IMR-90 (cell line): Measurements from ENCODE around the gene ADGRB3. TPM values are rescaled to one million over a fixed set of nuclear protein-coding genes. Genes with fewer than 3 reads are reported as not detected.
A peak's percentile ranks its signal among the peaks of the same experiment; 100 is the strongest.

ENCODE experiments used
- ATAC-seq: fragments of 200-7000 bp; cut with Tn5 transposase; 2 replicates; pipeline ENCODE4 v1.9.1; 2020; ENCODE audit warnings: low read depth, mild to moderate bottlenecking, moderate library complexity
- BruUV-seq: library from RNA; stranded (reverse); fragments of 400-500 nt; replicated peaks from 2 replicates; lab custom pipeline; 2021; lab: Mats Ljungman, UMichigan
- CTCF ChIA-PET: fragments of 300-600 bp; formaldehyde crosslinking; extraction: SDS; loops from one replicate; lab custom pipeline; 2021; ENCODE audit warnings: antibody characterized with exemption; lab: Yijun Ruan, JAX
- POLR2A ChIA-PET: fragments of 300-600 bp; sonication (Branson Sonifier 250); formaldehyde crosslinking; loops from one replicate; lab custom pipeline; 2022; ENCODE audit warnings: antibody characterized with exemption; ENCODE audit not compliant: unreplicated experiment; lab: Charles Lee
- DNase-seq: peaks from one replicate; pipeline ENCODE4 v3.0.0; 2013
- H2AFZ ChIP-seq: replicated peaks from 2 replicates; pipeline ENCODE3; 2013; ENCODE audit warnings: low read length, mild to moderate bottlenecking; ENCODE audit not compliant: poor library complexity
- H2AK5ac ChIP-seq: 2 replicates; pipeline ENCODE4 v1.6.1; 2013; ENCODE audit warnings: low read depth, low read length, inconsistent platforms
- H2AK9ac ChIP-seq: replicated peaks from 2 replicates; pipeline ENCODE3; 2013; ENCODE audit warnings: mild to moderate bottlenecking, low read depth, low read length, moderate library complexity; ENCODE audit not compliant: poor library complexity
- H2BK120ac ChIP-seq: 2 replicates; pipeline ENCODE4 v1.6.1; 2013; ENCODE audit warnings: low read depth, low read length, inconsistent platforms
- H2BK15ac ChIP-seq: 3 replicates; pipeline ENCODE4 v1.6.1; 2013; ENCODE audit warnings: low read depth, low read length, inconsistent platforms
- H2BK20ac ChIP-seq: 2 replicates; pipeline ENCODE4 v1.6.1; 2013; ENCODE audit warnings: low read depth, mild to moderate bottlenecking, inconsistent platforms, low read length, moderate library complexity
- H2BK5ac ChIP-seq: 2 replicates; pipeline ENCODE4 v1.6.1; 2013; ENCODE audit warnings: mild to moderate bottlenecking, low read depth, low read length, inconsistent platforms; ENCODE audit not compliant: poor library complexity, severe bottlenecking
- H3K14ac ChIP-seq: replicated peaks from 2 replicates; pipeline ENCODE4 v1.6.1; 2013; ENCODE audit warnings: low read depth, low read length, inconsistent platforms
- H3K18ac ChIP-seq: 2 replicates; pipeline ENCODE4 v1.6.1; 2013; ENCODE audit warnings: low read depth, low read length, control low read depth
- H3K23ac ChIP-seq: 2 replicates; pipeline ENCODE4 v1.6.1; 2013; ENCODE audit warnings: low read depth, low read length, inconsistent platforms
- H3K27ac ChIP-seq: 2 replicates; pipeline ENCODE4 v1.5.1; 2013; ENCODE audit warnings: mild to moderate bottlenecking, control low read depth, low read length; ENCODE audit not compliant: insufficient read depth
- H3K27me3 ChIP-seq: 2 replicates; pipeline ENCODE4 v1.6.1; 2013; ENCODE audit warnings: low read length; ENCODE audit not compliant: control insufficient read depth, insufficient read depth
- H3K36me3 ChIP-seq: 2 replicates; pipeline ENCODE4 v1.6.1; 2013; ENCODE audit warnings: low read length, mixed read lengths; ENCODE audit not compliant: control insufficient read depth, insufficient read depth
- H3K4ac ChIP-seq: 2 replicates; pipeline ENCODE4 v1.6.1; 2013; ENCODE audit warnings: low read depth, low read length, inconsistent platforms
- H3K4me1 ChIP-seq: 2 replicates; pipeline ENCODE4 v1.6.1; 2013; ENCODE audit warnings: low read length, mixed read lengths; ENCODE audit not compliant: control insufficient read depth, insufficient read depth
- H3K4me2 ChIP-seq: 2 replicates; pipeline ENCODE4 v1.6.1; 2013; ENCODE audit warnings: low read depth, mild to moderate bottlenecking, control low read depth, low read length, moderate library complexity
- H3K4me3 ChIP-seq: 2 replicates; pipeline ENCODE4 v1.5.1; 2013; ENCODE audit warnings: low read depth, mild to moderate bottlenecking, control low read depth, low read length, moderate library complexity; ENCODE audit not compliant: insufficient read depth
- H3K56ac ChIP-seq: 2 replicates; pipeline ENCODE4 v1.6.1; 2013; ENCODE audit warnings: low read length, inconsistent platforms; ENCODE audit not compliant: insufficient read depth; ENCODE audit errors: extremely low read depth
- H3K79me1 ChIP-seq, 2 experiments: 2 replicates each; pipeline ENCODE4 v1.6.1; 2013; ENCODE audit warnings: low read length in 2 of 2, inconsistent platforms in 1 of 2, low read depth in 1 of 2
- H3K9ac ChIP-seq: 2 replicates; pipeline ENCODE4 v1.6.1; 2013; ENCODE audit warnings: low read depth, low read length, control low read depth
- H3K9me1 ChIP-seq: 2 replicates; pipeline ENCODE4 v1.6.1; 2013; ENCODE audit warnings: low read length, inconsistent platforms; ENCODE audit not compliant: insufficient read depth
- H3K9me3 ChIP-seq: 2 replicates; pipeline ENCODE4 v1.6.1; 2013; ENCODE audit warnings: low read length; ENCODE audit not compliant: control insufficient read depth, insufficient read depth
- H4K20me1 ChIP-seq: 2 replicates; pipeline ENCODE4 v1.6.1; 2013; ENCODE audit warnings: low read length, inconsistent platforms; ENCODE audit not compliant: insufficient read depth
- H4K5ac ChIP-seq: 2 replicates; pipeline ENCODE4 v1.6.1; 2013; ENCODE audit warnings: mild to moderate bottlenecking, low read depth, low read length, control low read depth
- H4K8ac ChIP-seq, 2 experiments: 2 replicates each; pipeline ENCODE4 v1.6.1; 2013; ENCODE audit warnings: low read depth in 2 of 2, low read length in 2 of 2, control low read depth in 1 of 2, inconsistent platforms in 1 of 2
- H4K91ac ChIP-seq: 2 replicates; pipeline ENCODE4 v1.6.1; 2013; ENCODE audit warnings: low read depth, low read length, inconsistent platforms; ENCODE audit not compliant: insufficient read depth
- CEBPB ChIP-seq: IDR thresholded peaks from 2 replicates; pipeline ENCODE4 v1.6.1; 2012; ENCODE audit warnings: low read depth, low read length, improper control_type of control experiment
- CHD1 ChIP-seq: IDR thresholded peaks from 2 replicates; pipeline ENCODE4 v1.6.1; 2012; ENCODE audit warnings: low read depth, low read length, improper control_type of control experiment
- NFE2L2 ChIP-seq: fragments of 150-350 bp; IDR thresholded peaks from 2 replicates; pipeline ENCODE4 v1.6.1; 2016; ENCODE audit warnings: low read depth, mild to moderate bottlenecking, low read length
- RAD21 ChIP-seq: IDR thresholded peaks from 2 replicates; pipeline ENCODE4 v1.6.1; 2012; ENCODE audit warnings: low read length, improper control_type of control experiment
- RCOR1 ChIP-seq: IDR thresholded peaks from 2 replicates; pipeline ENCODE4 v1.6.1; 2012; ENCODE audit warnings: mild to moderate bottlenecking, low read length, improper control_type of control experiment; ENCODE audit not compliant: insufficient replicate concordance
- WGBS, 2 experiments: methylation state at CpG; one replicate each; pipeline versions ENCODE4 v1.1.5 to v1.1.7; 2013; ENCODE audit warnings: missing lambda C conversion rate in 2 of 2; ENCODE audit not compliant: insufficient read length in 1 of 2; ENCODE audit errors: extremely low coverage in 2 of 2; 5-methylcytosine and 5-hydroxymethylcytosine counted together
- dilution Hi-C: fragments of 300-500 bp; cut with HindIII; formaldehyde crosslinking; loops from one replicate; pipeline ENCODE4 v1.14.3; 2018; ENCODE audit warnings: low sequenced_read_pairs; ENCODE audit not compliant: unreplicated experiment
- in situ Hi-C: fragments of 300-500 bp; cut with MboI; formaldehyde crosslinking; loops from 3 replicates; pipeline ENCODE4 v1.14.3; 2019; ENCODE audit warnings: low sequenced_read_pairs, inconsistent platforms, mixed read lengths
- intact Hi-C: fragments of 100-400 bp; cut with micrococcal nuclease; formaldehyde crosslinking; loops from 2 replicates; pipeline ENCODE4 v1.10.0; 2022
- polyA plus RNA-seq, 3 experiments: library from polyadenylated mRNA; depleted of rRNA; stranded (reverse); fragments of >200 nt; gene quantifications; 2 replicates each; pipeline ENCODE4 v1.2.3, GENCODE V29; 2012; ENCODE audit warnings: low replicate concordance in 1 of 3
- total RNA-seq: library from RNA; depleted of rRNA; stranded (reverse); fragments of >200 nt; gene quantifications from 2 replicates; pipeline ENCODE4 v1.2.3, GENCODE V29; 2012

Gene ADGRB3
- total and polyA plus RNA-seq, 2 of the 4 experiments (the other 2 are of a cell fraction), result not detected

DNA sequence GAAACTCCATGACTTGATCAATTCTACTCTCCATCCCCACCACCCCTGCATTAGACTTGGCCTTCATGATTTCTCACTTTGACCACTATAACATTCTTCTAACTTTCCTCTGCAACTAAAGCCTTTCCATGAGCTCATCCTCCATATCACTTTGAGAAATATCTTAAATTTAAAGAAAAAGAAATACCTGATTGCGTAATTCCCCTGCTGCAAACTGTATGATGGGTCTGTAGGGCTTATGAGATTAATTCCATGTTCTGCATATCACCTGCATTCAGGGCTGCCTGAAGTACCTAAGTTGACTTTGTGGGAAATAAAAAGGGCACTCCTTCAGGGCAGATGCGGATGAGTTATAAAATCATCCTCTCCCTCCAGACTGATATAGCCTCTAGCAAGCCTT is 611.9 kb downstream of the ADGRB3 start:
- Histone ChIP-seq H3K36me3 (no peaks in the 10 kb centered on the region), H2AK9ac (no peak overlapping the region), H2BK15ac (no peak overlapping the region), H3K56ac (no peak overlapping the region), H3K27ac (no peak overlapping the region), H3K4me1 (no peaks in the 10 kb centered on the region), H4K91ac (no peak overlapping the region), H2BK20ac (no peak overlapping the region), H3K27me3 (no peaks in the 10 kb centered on the region), H3K9me3 (no peaks in the 10 kb centered on the region), H2BK120ac (no peak overlapping the region), H3K23ac (no peak overlapping the region), H3K9me1 (no peaks in the 10 kb centered on the region), H3K18ac (no peak overlapping the region), H3K4me2 (no peak overlapping the region), H3K9ac (no peak overlapping the region), H4K20me1 (no peaks in the 10 kb centered on the region), H2BK5ac (no peak overlapping the region), H2AFZ (no peak overlapping the region), H3K79me1 (no peaks in the 10 kb centered on the region), H4K8ac (no peak overlapping the region), H3K4me3 (no peak overlapping the region), H3K4ac (no peak overlapping the region), H4K5ac (no peak overlapping the region), H2AK5ac (no peak overlapping the region), H3K14ac (no peak overlapping the region)
- no CpG with 5 or more reads among the region's 2 CpGs for WGBS, 2 experiments
- BruUV-seq, result no TSS peak
- ChIA-PET POLR2A (no interaction called here), CTCF (no interaction called here)
- intact Hi-C loops (no loop called here), in situ Hi-C loops (no loop called here), dilution Hi-C loops (no loop called here)
- TF ChIP-seq RAD21, result no peak
- TF ChIP-seq NFE2L2, result no peak
- TF ChIP-seq CEBPB, result peak; percentile 74
- TF ChIP-seq RCOR1, result no peak
- TF ChIP-seq CHD1, result no peak
- DNase-seq (no peak), ATAC-seq (no peak)
